Endometrium (tissue), 2 donors: ENCODE measurements around the gene KCNT1.

Experiments
- FAIRE-seq: peaks from 2 replicates; lab custom pipeline; 2012; peaks lifted over from hg19 to GRCh38; lab: Jason Lieb, UNC
- donor health status: control.
- donor health status: control.

Gene KCNT1

GRCh38 chr9:135802876-135803419, 101.0 kb downstream of the KCNT1 start:
- FAIRE-seq, result no peak

GRCh38 chr9:135803441-135803840, 101.5 kb downstream of the KCNT1 start:
- no peak for FAIRE-seq

- no peak for FAIRE-seq
Observed at GRCh38 chr9:135804581-135805421, 102.8 kb downstream of the KCNT1 start.

- FAIRE-seq, result no peak
Observed at GRCh38 chr9:135805422-135806022, 103.5 kb downstream of the KCNT1 start.

- no peak for FAIRE-seq
Observed at GRCh38 chr9:135809166-135809565, 107.2 kb downstream of the KCNT1 start.

GRCh38 chr9:135810806-135811575, 109.0 kb downstream of the KCNT1 start:
- FAIRE-seq, result no peak

GRCh38 chr9:135811801-135812200, 109.8 kb downstream of the KCNT1 start:
- FAIRE-seq, result no peak

- no peak for FAIRE-seq
Observed at GRCh38 chr9:135812961-135813360, 111.0 kb downstream of the KCNT1 start.

- no peak for FAIRE-seq
Observed at GRCh38 chr9:135813671-135814290, 111.8 kb downstream of the KCNT1 start.

- FAIRE-seq, result no peak
Observed at GRCh38 chr9:135814421-135815095, 112.6 kb downstream of the KCNT1 start.

GRCh38 chr9:135815413-135815812, 113.4 kb downstream of the KCNT1 start:
- FAIRE-seq, result no peak

GRCh38 chr9:135815830-135816650, 114.1 kb downstream of the KCNT1 start:
- no peak for FAIRE-seq

- FAIRE-seq, result no peak
Observed at GRCh38 chr9:135816651-135816970, 114.6 kb downstream of the KCNT1 start.

- no peak for FAIRE-seq
Observed at GRCh38 chr9:135817951-135818717, 116.1 kb downstream of the KCNT1 start.

- FAIRE-seq, result no peak
Observed at GRCh38 chr9:135818718-135819475, 116.9 kb downstream of the KCNT1 start.

GRCh38 chr9:135819905-135820304, 117.9 kb downstream of the KCNT1 start:
- no peak for FAIRE-seq

GRCh38 chr9:135820661-135821060, 118.7 kb downstream of the KCNT1 start:
- no peak for FAIRE-seq

- no peak for FAIRE-seq
Observed at GRCh38 chr9:135821116-135821515, 119.1 kb downstream of the KCNT1 start.

GRCh38 chr9:135821733-135822373, 119.9 kb downstream of the KCNT1 start:
- no peak for FAIRE-seq
